K562 treated with DMSO at 1 percent for 12 hours (cell line): ENCODE data around the gene MBD4. TPM values are rescaled to one million over a fixed set of nuclear protein-coding genes. Genes with fewer than 3 reads are reported as not detected.

Source experiments
- total RNA-seq: library from RNA; unstranded; fragments of 300-600 nt; gene quantifications from 2 replicates; pipeline ENCODE4 v1.2.3, GENCODE V29; 2022; ENCODE audit not compliant: insufficient read depth

MBD4 gene
- total RNA-seq: 17.4 and 48.5 TPM in 2 replicates

DNA sequence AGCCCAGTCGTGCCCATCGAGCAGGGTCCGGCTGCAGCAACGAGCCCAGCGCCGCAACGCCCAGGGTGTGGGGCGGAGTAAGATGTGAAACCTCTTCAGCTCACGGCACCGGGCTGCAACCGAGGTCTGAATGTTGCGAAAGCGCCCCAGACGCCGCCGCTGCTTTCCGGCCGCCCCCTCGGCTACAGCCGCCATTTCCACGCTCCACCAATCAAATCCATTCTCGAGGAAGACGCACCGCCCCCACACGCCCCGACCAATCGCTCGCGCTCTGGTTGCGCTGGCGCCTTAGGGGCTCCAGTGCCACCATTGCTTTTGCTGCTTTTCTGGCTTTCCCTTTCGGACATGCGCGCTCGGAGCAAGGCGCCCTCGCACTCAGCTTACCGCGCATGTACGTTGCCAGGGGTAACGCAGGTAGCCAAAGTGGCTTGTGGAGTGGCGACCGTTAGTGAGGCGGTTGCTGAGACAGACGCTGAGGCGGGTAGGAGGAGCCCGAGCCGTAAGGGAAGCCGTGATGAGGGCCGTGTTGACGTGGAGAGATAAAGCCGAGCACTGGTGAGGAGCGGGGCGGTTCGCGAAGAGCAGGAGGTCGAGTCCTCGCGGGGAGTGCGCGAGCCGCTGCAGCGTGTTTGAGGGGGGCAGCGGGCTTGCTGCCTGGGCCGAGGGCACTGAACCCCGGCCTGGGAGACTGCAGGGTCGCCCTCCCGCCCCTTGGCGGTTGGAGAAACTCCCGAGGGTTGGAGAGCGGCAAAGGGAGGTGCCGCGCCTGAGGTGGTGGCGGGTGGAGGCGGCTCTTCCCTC, at the start of gene MBD4, which contains the start of gene IFT122:
Gene MBD4, minus strand, starts transcription at position 132 of the 801 bp plus-strand sequence. Its CDS starts 115 bp downstream, at position 17.
Gene IFT122, plus strand, starts transcription at position 408 of the 801 bp plus-strand sequence. Its CDS starts 107 bp downstream, at position 515.

DNA sequence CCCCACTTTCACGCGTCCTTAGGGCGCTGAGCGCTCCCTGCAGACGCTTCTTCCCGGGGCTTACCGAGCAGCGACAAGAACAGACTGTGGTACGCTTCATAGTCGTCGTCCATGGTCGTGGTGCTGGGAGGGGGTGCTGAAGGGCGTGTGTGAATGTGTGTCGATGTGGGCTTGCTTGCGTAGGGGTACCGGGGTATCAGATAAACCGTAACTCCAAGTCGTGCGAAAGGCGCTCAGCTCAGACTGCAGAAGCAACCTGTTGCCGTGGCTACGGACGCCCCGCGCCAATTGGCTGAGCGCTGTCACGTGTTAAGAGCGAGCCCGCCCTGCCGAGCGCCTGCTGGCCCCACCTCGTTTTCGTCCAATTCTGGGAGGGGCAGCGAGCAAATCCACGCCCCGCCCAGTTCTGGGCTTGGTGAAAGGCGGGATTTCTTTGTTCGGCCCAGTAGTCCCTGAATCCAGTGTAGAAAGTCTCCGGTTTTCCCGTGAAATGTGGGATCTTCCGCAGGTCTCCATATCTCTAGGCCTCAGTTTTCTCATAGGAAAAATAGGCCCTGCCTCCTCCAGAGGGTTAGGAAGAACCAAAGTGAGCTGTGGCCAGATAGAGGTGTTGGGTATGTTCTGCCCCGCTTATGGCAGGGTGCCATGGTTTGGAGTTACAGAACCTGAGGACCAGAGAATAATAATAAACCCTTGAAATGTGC, 11.2 kb downstream of the MBD4 start, which contains the start of gene EFCAB12:
Gene EFCAB12, minus strand, starts transcription at position 261 of the 704 bp plus-strand sequence. Its CDS starts 148 bp downstream, at position 113.

Other genes with a start within 250 kb of the MBD4 start
- 104 and 125 TPM in 2 replicates for gene COPG1, start 190.3 kb downstream of the MBD4 start, total RNA-seq
- gene HMCES, start 161.1 kb downstream of the MBD4 start, total RNA-seq: 35.7 and 51.4 TPM in 2 replicates
- gene EFCAB12, start 11.3 kb downstream of the MBD4 start, total RNA-seq: 0.24 and 0.58 TPM in 2 replicates
- 9.5 and 13.2 TPM in 2 replicates for gene IFT122, start 276 bp upstream of the MBD4 start, total RNA-seq
- not detected in 2 replicates for gene RHO, start 88.7 kb upstream of the MBD4 start, total RNA-seq
- gene H1-8, start 103.2 kb upstream of the MBD4 start, total RNA-seq: not detected in 2 replicates
- gene PLXND1, start 166.7 kb upstream of the MBD4 start, total RNA-seq: 9.1 and 18.2 TPM in 2 replicates